ENCODE results near the gene SMOC1. TPM values are rescaled to one million over a fixed set of nuclear protein-coding genes. Genes with fewer than 3 reads are reported as not detected.

Gene SMOC1
- total and polyA plus RNA-seq, 9 of the 15 experiments (the other 6 are each of a cell fraction or from before 2014, with no cell fraction given), result 0.04 TPM; not detected in 8

DNA sequence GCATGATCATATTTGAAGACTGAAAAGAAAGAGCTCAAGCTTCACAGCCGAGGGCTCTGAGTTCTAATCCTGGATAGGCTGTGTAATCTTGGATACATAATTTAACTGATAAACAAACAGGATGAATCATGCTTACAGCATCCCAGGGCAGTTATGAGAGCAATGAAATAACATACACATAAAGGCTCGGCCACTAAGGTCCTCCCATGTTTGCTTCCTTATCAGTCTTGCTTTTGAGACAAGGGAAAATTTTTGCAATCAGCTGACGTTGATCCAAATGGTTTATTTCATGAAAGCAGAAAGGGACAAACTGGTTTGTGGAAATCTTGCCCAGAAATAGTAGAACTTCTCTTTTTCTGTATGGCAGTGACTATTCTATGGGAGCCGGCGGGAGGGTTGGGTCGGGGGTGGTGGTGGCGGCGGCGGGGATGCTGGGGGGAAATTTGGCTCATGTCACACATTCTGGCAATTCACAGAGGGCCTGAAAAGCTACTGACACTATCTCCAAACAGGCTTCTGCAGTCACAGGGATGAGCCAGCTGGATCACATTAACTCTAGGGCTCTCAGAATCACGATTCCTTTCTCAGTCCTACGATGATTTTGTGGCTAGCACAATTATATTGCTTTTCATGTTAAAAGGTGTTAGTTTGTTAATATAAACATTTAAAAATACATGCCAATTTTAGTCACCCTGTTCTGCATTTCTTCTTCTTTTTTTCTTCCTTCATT is 185.1 kb downstream of the SMOC1 start:
- Histone ChIP-seq H3K4me2 (ENCODE audit: insufficient read depth, low read length) (no peak overlapping the region), H3K27me3 (ENCODE audit: control insufficient read depth in 2 of 2, insufficient read depth in 2 of 2, low read length in 2 of 2) (no peaks in the 10 kb centered on the region), H3K4me3 (no peak overlapping the region), H3K4me1 (replicated peaks in 1 of 2; ENCODE audit: control insufficient read depth in 2 of 2, insufficient read depth in 2 of 2, low read length in 2 of 2) (no peaks in the 10 kb centered on the region), H3K79me2 (ENCODE audit: control insufficient read depth, insufficient read depth, low read length) (no peaks in the 10 kb centered on the region), H4K20me1 (replicated peaks; ENCODE audit: control insufficient read depth, insufficient read depth, low read length) (no peaks in the 10 kb centered on the region), H3K27ac (ENCODE audit: extremely low read depth, low read depth, low read length) (no peak overlapping the region), H3K9me1 (ENCODE audit: control insufficient read depth, insufficient read depth, low read length) (no peaks in the 10 kb centered on the region), H2AFZ (ENCODE audit: low read depth, low read length) (no peak overlapping the region), H3K9me3 (replicated peaks; ENCODE audit: control insufficient read depth, insufficient read depth, low read depth, low read length) (no peaks in the 10 kb centered on the region), H3K9ac (ENCODE audit: insufficient read depth in 1 of 2, low read depth in 2 of 2, low read length in 2 of 2) (no peak overlapping the region), H3K36me3 (ENCODE audit: control insufficient read depth, insufficient read depth, low read length) (no peaks in the 10 kb centered on the region)
- TF ChIP-seq, protein P1, sequence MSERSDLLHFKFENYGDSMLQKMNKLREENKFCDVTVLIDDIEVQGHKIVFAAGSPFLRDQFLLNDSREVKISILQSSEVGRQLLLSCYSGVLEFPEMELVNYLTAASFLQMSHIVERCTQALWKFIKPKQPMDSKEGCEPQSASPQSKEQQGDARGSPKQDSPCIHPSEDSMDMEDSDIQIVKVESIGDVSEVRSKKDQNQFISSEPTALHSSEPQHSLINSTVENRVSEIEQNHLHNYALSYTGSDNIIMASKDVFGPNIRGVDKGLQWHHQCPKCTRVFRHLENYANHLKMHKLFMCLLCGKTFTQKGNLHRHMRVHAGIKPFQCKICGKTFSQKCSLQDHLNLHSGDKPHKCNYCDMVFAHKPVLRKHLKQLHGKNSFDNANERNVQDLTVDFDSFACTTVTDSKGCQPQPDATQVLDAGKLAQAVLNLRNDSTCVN (CRISPR knock-in tag; IDR thresholded peaks at IDR 0.05), result no peak
- TF ChIP-seq, protein P2, sequence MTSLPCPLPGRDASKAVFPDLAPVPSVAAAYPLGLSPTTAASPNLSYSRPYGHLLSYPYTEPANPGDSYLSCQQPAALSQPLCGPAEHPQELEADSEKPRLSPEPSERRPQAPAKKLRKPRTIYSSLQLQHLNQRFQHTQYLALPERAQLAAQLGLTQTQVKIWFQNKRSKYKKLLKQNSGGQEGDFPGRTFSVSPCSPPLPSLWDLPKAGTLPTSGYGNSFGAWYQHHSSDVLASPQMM (CRISPR knock-in tag; IDR thresholded peaks at IDR 0.05), result no peak
- TF ChIP-seq, protein P3, sequence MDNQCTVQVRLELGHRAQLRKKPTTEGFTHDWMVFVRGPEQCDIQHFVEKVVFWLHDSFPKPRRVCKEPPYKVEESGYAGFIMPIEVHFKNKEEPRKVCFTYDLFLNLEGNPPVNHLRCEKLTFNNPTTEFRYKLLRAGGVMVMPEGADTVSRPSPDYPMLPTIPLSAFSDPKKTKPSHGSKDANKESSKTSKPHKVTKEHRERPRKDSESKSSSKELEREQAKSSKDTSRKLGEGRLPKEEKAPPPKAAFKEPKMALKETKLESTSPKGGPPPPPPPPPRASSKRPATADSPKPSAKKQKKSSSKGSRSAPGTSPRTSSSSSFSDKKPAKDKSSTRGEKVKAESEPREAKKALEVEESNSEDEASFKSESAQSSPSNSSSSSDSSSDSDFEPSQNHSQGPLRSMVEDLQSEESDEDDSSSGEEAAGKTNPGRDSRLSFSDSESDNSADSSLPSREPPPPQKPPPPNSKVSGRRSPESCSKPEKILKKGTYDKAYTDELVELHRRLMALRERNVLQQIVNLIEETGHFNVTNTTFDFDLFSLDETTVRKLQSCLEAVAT (IDR thresholded peaks at IDR 0.05), result no peak
- TF ChIP-seq RHOXF2B (CRISPR knock-in tag; conservative IDR thresholded peaks at IDR 0.05), result no peak
- no peak for TF ChIP-seq ETV6 (IDR thresholded peaks at IDR 0.05; ENCODE audit: borderline replicate concordance in 1 of 2, low read depth in 2 of 2, low read length in 1 of 2)
- TF ChIP-seq ETV6 (CRISPR knock-in tag; IDR thresholded peaks at IDR 0.05; ENCODE audit: borderline replicate concordance), result no peak
- TF ChIP-seq ZNF197 (CRISPR knock-in tag; IDR thresholded peaks at IDR 0.05; ENCODE audit: low read depth), result no peak
- TF ChIP-seq ZNF239 (CRISPR knock-in tag; IDR thresholded peaks at IDR 0.05), result no peak
- no peak for TF ChIP-seq HIVEP1 (CRISPR knock-in tag; IDR thresholded peaks at IDR 0.05)
- TF ChIP-seq IFI16 (CRISPR knock-in tag; IDR thresholded peaks at IDR 0.05), result no peak
- no peak for TF ChIP-seq SRSF9 (IDR thresholded peaks at IDR 0.05; ENCODE audit: borderline replicate concordance, low read depth, low read length)
- TF ChIP-seq SMAD1 (IDR thresholded peaks at IDR 0.05; ENCODE audit: low read depth, low read length, partially characterized antibody), result no peak
- TF ChIP-seq CAMTA2 (CRISPR knock-in tag; conservative IDR thresholded peaks at IDR 0.05), result no peak
- no peak for TF ChIP-seq KDM2B (CRISPR knock-in tag; IDR thresholded peaks at IDR 0.05)
- no peak for TF ChIP-seq ZFP36 (IDR thresholded peaks at IDR 0.05; ENCODE audit: low read depth, low read length, partially characterized antibody)
- TF ChIP-seq RFX5 (IDR thresholded peaks at IDR 0.05; ENCODE audit: low read depth, low read length), result no peak
- TF ChIP-seq RBM15 (IDR thresholded peaks at IDR 0.05; ENCODE audit: insufficient read depth, low read length), result no peak
- in situ Hi-C loops (cut with MboI) (no loop called here), intact Hi-C loops (cut with micrococcal nuclease) (no loop called here)
- CTCF ChIA-PET (ENCODE audit: low intra/inter-chr PET ratio), result no interaction called here
- no TSS peak for BruUV-seq (replicated peaks)
- no peak for ATAC-seq
- POLR2A ChIA-PET, result no interaction called here
- DNase-seq (ENCODE audit: extremely low read depth in 1 of 4, low spot score in 3 of 4), result no peak
- no peak for FAIRE-seq
- WGBS (ENCODE audit: insufficient coverage, low coverage, missing lambda C conversion rate), result 0% methylated on average over 5 of the region's 11 CpGs
